HG02623 (cell line): Measurements from ENCODE around the gene FPR2.

Experiments
- ATAC-seq: cut with Tn5 transposase; IDR thresholded peaks from one replicate; pipeline ENCODE4 v1.9.1; 2021; ENCODE audit warnings: moderate library complexity; ENCODE audit not compliant: unreplicated experiment

FPR2 gene

GRCh38 chr19:51781999-51782398, 21.0 kb downstream of the FPR2 start:
- no peak for ATAC-seq

DNA sequence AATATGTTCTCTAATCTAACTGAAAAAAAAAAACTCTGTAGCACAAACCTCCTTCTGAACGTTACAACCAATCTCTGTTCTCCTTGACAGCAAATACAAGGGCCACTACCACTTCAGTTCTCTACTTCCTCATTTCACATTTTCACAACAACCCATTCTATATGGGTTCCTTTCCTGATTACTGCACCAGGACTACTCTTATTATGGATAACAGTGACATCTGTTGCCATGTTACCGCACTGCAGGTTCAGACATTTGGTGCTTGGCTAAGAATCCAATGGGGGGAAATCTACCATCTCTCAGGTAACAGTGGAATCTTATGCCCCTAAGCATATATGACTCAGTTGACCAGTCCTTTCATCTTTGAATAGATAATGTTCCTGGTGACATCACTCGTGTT, 22.4 kb downstream of the FPR2 start:
- no peak for ATAC-seq

DNA sequence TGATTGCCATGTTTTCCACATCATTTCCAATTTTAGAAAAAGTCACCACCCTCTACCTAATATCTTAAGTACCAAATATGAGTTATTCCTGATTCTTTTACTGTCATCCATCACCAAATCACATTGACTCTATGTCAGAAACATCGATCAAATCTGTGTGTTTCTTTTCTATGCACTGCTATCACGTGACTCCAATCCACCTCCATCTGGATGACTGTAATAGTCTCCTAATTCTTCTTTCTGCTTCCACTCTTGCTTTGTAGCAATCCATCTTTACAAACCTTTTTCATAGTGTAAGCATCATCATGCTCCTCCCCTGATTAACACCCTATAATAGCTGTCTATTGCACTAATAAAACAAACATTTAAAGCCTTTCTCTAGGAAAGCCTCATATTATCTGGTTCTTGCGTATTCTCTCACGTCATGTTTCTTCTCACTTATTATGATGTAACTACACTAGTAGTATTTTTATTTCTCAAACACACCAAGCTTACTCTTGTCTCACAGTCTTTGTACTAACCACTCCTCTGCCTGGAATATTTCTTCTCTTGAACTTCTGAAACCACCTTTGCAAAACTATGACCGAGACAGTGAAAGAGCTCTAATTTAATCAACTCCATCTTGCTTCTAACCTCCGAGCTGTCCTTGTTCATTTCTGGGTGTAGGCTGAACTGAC, 23.3 kb downstream of the FPR2 start:
- ATAC-seq: no peak

DNA sequence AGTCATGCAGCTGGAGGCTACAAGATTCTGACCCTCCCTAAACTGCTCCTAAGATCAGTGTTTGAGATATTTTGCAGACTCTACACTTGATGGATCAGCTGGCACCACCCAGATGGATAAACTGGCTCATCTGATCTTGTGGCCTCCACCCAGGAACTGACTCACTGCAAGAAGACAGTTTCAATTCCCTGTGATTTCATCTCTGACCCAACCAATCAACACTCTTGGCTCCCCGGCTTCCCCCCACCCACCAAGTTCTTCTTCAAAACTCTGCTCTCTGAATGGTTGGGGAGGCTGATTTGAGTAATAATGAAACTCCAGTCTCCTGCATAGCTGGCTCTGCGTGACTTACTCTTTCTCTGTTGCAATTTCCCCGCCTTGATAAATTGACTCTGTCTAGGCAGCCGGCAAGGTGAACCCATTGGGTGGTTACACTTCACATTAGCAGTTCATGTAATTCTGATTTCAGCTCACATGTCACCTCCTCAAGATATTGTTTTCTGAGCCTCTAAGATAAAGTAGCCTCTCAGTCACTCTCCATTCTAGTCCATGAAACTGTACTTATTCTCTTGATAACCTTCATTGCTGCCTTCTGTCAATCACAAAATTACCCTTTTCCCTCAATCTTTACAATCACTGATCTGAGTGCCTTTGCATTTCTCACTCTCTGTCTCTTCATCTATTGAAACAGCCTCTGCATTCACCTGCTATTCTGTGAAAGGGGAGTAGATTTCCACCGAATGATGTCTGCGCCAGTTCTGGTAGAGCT, 24.1 kb downstream of the FPR2 start:
- ATAC-seq: no peak

GRCh38 chr19:51786646-51787494, 25.9 kb downstream of the FPR2 start:
- no peak for ATAC-seq

DNA sequence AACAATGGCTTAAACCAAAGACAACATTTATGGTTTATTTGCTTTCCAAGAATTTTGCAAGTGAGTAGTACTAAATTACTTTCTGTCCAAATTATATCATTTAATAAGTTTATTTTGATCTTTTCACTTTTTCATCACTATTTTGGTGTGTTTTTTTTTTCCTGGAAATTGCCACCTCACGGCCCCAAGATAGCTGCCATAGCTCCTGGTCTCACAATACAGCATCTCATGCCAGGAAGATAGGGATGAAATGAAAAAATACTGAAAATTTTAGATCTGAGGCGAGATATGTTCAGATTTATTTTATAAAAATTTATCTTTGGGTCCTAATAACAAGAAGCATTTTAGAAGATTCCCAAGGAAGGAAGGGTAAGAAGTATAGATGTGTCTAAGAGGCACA, 27.0 kb downstream of the FPR2 start:
- no peak for ATAC-seq

DNA sequence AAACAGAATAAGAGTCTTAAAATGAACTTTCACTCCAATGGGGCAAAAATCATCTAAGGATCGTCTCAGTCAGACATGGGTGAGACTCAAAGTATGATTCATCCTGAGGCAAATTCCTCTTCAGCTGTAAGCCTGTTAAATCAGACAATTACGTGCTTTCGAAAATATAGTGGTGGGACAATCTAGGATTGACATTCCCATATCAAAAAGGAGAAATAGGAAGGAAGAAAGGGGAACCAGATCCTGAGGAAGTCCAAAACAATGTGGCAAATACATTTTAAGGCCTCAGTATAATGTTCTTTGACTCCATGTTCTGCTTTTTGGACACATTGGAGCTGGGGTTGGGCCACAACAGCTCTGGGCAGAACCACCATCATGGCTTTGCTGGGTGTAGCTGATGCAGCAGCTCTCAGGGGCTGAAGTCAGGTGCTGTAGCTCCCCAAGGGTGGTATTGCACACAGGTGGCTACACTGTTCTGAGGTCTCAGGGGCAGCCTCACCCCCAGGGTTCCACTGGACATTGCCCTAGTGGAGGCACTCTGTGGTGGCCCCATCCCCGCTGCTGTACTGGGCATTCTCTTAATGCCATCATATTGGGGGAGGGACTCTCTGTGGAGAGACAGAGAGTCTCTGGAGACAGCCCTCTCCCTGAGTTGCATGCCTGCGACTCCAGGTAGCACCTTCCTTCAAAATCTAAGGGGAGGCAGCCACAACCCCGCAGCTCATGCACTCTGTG, 28.2 kb downstream of the FPR2 start:
- no peak for ATAC-seq

DNA sequence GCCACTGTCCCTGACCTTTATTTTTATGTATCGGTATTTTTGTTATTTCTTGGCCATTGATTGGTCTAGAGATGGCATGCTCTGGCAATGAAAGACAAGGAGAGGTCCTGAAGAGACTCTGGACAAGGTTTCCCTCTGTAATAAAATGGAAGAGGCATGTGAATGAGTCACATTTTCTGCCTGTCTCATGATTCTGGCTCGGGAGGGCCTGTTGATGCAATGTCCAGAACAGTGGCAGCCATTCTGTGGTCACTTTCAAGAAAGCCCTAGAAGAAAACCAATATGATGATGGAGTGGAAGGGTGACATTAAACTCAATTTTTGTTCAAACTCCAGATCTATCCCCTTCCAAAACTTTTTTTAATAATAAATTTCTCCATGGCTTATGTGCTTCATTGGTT, 32.0 kb downstream of the FPR2 start:
- no peak for ATAC-seq

DNA sequence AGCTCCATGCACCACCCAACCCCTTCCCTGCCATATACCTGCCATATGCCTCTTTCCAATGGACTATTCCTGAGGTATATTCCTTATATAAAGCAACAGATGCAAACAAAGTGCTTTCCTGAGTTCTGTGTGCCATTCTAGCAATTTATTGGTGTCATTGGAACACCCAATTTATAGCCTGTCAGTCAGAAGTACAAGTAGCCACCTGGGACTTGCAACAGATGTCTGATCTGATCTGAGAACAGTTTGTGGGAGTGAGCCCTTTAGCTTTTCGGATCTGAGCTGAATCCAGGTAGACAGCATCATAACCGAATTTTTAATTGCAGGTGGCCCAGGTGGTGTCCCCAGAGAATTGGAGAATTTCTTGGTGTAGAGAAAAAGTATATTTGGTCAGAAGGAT, 33.0 kb downstream of the FPR2 start:
- no peak for ATAC-seq

GRCh38 chr19:51794885-51795490, 34.0 kb downstream of the FPR2 start, which contains the start of gene FPR3:
Gene FPR3, plus strand, starts transcription at chr19:51795157. Its CDS starts 28,592 bp downstream, at chr19:51823749.
- no peak for ATAC-seq

GRCh38 chr19:51796195-51796679, 35.3 kb downstream of the FPR2 start:
- no peak for ATAC-seq

GRCh38 chr19:51797480-51797879, 36.5 kb downstream of the FPR2 start:
- ATAC-seq: no peak

DNA sequence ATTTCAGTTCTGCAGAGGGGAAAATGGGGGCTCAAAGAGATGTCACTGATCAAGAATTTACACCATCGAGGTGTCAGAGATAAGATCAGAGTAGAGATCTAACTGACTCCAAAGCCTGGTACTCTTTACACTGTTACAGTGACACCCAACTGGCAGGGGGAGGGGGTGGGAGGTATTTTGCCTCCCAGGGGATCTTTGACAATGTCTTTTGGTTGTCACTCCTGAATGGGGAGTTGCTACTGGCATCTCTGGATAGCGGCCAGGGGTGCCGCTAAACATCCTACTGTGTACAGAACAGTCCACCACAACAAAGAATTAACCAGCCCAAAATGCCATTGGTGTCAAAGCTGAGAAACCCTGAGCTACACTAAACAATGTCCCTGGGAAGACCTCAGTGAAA, 37.1 kb downstream of the FPR2 start:
- no peak for ATAC-seq

GRCh38 chr19:51799034-51799773, 38.2 kb downstream of the FPR2 start:
- ATAC-seq: no peak

- ATAC-seq: no peak
Observed at GRCh38 chr19:51799774-51800472, 38.9 kb downstream of the FPR2 start.

GRCh38 chr19:51800473-51801244, 39.7 kb downstream of the FPR2 start:
- ATAC-seq: no peak

GRCh38 chr19:51802775-51803174, 41.8 kb downstream of the FPR2 start:
- no peak for ATAC-seq

DNA sequence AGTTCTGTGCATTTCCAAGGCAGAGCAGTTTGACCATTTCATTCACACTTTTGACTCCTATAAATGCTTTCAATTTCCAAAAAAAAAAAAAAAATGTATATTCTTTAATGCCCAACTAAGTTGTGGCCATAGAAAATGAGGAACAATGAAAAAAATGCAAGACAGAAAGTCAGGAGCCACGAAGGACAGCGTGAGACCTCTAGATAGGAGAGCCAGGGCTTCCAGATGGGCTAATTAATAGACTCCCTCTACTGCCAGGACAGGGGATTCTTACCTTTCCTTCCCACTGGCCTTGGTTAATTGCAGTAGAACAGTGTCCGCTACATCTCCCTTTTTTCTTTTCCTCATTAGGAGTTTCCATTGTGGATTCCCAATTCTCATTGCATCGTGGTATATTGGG, 42.5 kb downstream of the FPR2 start:
- ATAC-seq: no peak
